ENCODE results near the gene UBE2U.
A peak's percentile ranks its signal among the peaks of the same experiment; 100 is the strongest.

The UBE2U gene

DNA sequence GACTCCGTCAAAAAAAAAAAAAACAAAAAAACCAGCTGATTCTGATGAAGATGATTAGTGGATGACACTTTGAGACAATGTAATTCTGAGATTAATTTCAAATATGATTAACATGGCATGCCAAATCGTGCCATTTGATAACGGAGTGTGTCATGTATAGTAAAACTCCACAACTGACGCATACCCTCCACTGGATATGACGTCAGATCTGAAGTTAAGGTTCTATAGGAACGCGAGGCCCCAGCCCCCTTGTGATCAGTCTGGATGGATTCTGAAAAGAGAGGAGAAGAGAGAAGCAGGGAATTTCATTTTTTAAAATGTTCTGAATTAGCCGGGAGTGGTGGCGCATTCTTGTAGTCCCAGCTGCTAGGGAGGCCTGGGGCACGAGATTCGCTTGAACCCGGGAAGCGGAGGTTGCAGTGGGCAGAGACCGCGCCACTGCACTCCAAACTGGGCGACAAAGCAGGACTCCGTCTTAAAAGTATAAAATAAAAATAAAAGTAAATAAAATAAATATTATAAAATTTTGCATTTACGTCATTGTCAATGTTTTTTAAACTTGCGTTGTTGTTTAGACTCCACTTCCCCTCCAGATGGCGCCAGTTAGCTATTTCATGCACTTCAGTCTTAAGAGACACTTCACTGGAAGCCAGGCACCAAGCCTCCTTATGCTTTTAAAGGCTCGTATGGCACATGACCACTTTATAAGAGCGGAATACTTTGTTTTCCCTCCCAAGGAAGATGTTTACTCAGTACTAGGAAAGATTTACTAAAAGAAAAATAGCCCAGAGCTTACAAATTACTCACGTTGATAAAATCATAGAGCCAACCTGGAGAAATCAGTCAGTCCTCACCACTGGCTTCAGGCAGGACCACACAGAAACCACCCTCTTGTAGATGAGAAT is 65.5 kb downstream of the UBE2U start:
- no peak overlapping the region for H3K4me2 ChIP-seq
- H3K27ac ChIP-seq, result no peak overlapping the region
- H2AFZ ChIP-seq (ENCODE audit: low read depth), result no peak overlapping the region

DNA sequence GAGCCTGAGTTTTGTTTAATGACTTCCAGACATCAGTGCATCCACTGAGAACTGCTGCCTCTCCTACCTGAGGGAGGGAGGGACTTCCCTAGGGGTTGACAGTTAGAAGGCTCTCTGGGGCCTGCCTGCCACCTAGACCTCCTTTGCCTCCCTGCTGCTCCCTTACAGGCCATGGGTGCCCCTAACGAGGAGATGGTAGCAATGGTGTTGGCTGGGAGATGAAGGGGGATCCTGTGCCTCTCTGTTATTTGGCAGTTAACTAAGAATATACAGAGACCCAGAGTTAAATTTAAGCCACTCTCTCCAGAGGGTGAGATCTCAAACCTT is 66.1 kb downstream of the UBE2U start:
- Histone ChIP-seq H4K20me1 (ENCODE audit: insufficient read depth) (no peaks in the 10 kb centered on the region), H3K36me3 (ENCODE audit: insufficient read depth) (no peaks in the 10 kb centered on the region), H3K4me2 (no peak overlapping the region), H3K27ac (no peak overlapping the region), H3K79me2 (ENCODE audit: insufficient read depth, low read depth) (no peaks in the 10 kb centered on the region), H3K4me1 (ENCODE audit: low read depth, poor library complexity, severe bottlenecking) (no peaks in the 10 kb centered on the region), H2AFZ (ENCODE audit: low read depth) (no peak overlapping the region), H3K9ac (no peak overlapping the region), H3K27me3 (ENCODE audit: insufficient read depth, low read depth) (no peaks in the 10 kb centered on the region), H3K4me3 (IDR thresholded peaks at IDR 0.05; ENCODE audit: insufficient read depth, low read depth, low read length) (no peak overlapping the region)
- TF ChIP-seq, protein P1, sequence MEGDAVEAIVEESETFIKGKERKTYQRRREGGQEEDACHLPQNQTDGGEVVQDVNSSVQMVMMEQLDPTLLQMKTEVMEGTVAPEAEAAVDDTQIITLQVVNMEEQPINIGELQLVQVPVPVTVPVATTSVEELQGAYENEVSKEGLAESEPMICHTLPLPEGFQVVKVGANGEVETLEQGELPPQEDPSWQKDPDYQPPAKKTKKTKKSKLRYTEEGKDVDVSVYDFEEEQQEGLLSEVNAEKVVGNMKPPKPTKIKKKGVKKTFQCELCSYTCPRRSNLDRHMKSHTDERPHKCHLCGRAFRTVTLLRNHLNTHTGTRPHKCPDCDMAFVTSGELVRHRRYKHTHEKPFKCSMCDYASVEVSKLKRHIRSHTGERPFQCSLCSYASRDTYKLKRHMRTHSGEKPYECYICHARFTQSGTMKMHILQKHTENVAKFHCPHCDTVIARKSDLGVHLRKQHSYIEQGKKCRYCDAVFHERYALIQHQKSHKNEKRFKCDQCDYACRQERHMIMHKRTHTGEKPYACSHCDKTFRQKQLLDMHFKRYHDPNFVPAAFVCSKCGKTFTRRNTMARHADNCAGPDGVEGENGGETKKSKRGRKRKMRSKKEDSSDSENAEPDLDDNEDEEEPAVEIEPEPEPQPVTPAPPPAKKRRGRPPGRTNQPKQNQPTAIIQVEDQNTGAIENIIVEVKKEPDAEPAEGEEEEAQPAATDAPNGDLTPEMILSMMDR (conservative IDR thresholded peaks at IDR 0.05; ENCODE audit: low read depth, low read length), result no peak

More for the DNA sequence above, 65.5 kb downstream of the UBE2U start:
- TF ChIP-seq, protein P1 (conservative IDR thresholded peaks at IDR 0.05; ENCODE audit: low read depth, low read length), result peak; percentile 80
- Histone ChIP-seq H3K27me3 (ENCODE audit: insufficient read depth, low read depth) (no peaks in the 10 kb centered on the region), H3K9ac (no peak overlapping the region), H3K36me3 (ENCODE audit: insufficient read depth) (no peaks in the 10 kb centered on the region), H3K4me1 (ENCODE audit: low read depth, poor library complexity, severe bottlenecking) (no peaks in the 10 kb centered on the region), H3K79me2 (ENCODE audit: insufficient read depth, low read depth) (no peaks in the 10 kb centered on the region), H4K20me1 (ENCODE audit: insufficient read depth) (no peaks in the 10 kb centered on the region), H3K4me3 (IDR thresholded peaks at IDR 0.05; ENCODE audit: insufficient read depth, low read depth, low read length) (no peak overlapping the region)

DNA sequence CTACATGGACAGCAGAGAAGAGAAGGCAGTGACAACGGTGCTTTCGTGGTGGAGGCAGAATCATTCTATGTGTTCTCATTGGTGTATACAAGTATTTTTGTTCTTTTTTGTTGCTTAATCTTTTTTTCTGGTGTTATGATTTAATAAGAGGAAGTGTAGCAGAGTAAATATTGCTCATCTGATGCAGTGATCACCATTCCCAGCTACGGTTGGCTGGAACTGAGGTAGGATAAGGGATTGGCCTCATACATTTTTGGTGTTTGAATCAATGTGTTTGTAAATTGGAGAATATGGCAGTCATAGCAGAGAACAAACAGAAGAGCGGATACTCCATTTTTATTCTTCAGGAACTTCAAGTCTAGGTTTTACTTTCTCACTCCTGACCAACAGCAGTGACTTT is 76.6 kb downstream of the UBE2U start:
- Histone ChIP-seq H3K79me2 (ENCODE audit: insufficient read depth, low read depth) (no peaks in the 10 kb centered on the region), H2AFZ (ENCODE audit: low read depth) (no peak overlapping the region), H3K9ac (no peak overlapping the region), H3K36me3 (ENCODE audit: insufficient read depth) (no peaks in the 10 kb centered on the region), H3K4me3 (IDR thresholded peaks at IDR 0.05; ENCODE audit: insufficient read depth, low read depth, low read length) (no peak overlapping the region), H4K20me1 (ENCODE audit: insufficient read depth) (no peaks in the 10 kb centered on the region), H3K27ac (no peak overlapping the region), H3K4me2 (no peak overlapping the region), H3K4me1 (ENCODE audit: low read depth, poor library complexity, severe bottlenecking) (no peaks in the 10 kb centered on the region), H3K27me3 (ENCODE audit: insufficient read depth, low read depth) (no peaks in the 10 kb centered on the region)
- TF ChIP-seq, protein P1 (conservative IDR thresholded peaks at IDR 0.05; ENCODE audit: low read depth, low read length), result no peak

DNA sequence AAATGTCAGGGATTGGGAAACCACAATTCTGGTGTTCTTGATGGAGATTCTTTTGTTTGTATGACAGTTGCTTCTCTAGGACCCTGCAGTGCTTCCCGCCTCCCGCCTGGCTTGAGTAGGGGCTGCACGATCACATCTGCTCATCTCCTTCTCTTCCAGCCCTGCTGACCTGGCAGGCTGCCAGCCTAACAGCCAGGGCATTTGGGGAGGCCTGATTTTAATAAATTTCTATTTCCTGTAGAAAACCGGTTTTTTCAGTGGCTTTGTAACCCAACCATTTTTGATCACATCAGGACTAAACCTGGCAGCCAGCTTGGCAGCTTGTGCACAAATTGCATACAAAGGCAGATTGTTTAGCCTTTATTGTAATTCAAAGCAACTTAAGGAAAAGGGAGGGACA is 78.9 kb downstream of the UBE2U start:
- no peak overlapping the region for H2AFZ ChIP-seq (ENCODE audit: low read depth)
- no peak overlapping the region for H3K4me2 ChIP-seq
- TF ChIP-seq, protein P1 (conservative IDR thresholded peaks at IDR 0.05; ENCODE audit: low read depth, low read length), result no peak
- no peaks in the 10 kb centered on the region for H4K20me1 ChIP-seq (ENCODE audit: insufficient read depth)
- H3K79me2 ChIP-seq (ENCODE audit: insufficient read depth, low read depth), result no peaks in the 10 kb centered on the region
- no peaks in the 10 kb centered on the region for H3K36me3 ChIP-seq (ENCODE audit: insufficient read depth)
- no peaks in the 10 kb centered on the region for H3K27me3 ChIP-seq (ENCODE audit: insufficient read depth, low read depth)
- no peaks in the 10 kb centered on the region for H3K4me1 ChIP-seq (ENCODE audit: low read depth, poor library complexity, severe bottlenecking)
- no peak overlapping the region for H3K4me3 ChIP-seq (IDR thresholded peaks at IDR 0.05; ENCODE audit: insufficient read depth, low read depth, low read length)
- H3K27ac ChIP-seq, result no peak overlapping the region
- H3K9ac ChIP-seq, result no peak overlapping the region

Data from KMS-11 (cell line).